GM13976 (cell line): ENCODE measurements around the gene RASA3.
A peak's percentile ranks its signal among the peaks of the same experiment; 100 is the strongest.
"Not testable (repeated sequence)": the region's sequence is repeated elsewhere in the genome, so short reads cannot be mapped to it uniquely, and the experiment has no call there.

Experiments used
- DNase-seq: peaks from one replicate; pipeline ENCODE4 v3.0.0; 2012; ENCODE audit warnings: low spot score
- in situ Hi-C: fragments of 300-500 bp; cut with MboI; formaldehyde crosslinking; loops from one replicate; pipeline ENCODE4 v1.12.0; 2022; ENCODE audit warnings: low sequenced_read_pairs, mixed read lengths, inconsistent platforms; ENCODE audit not compliant: unreplicated experiment
- TF ChIP-seq, protein P1 (sequence below): IDR thresholded peaks from 2 replicates; pipeline ENCODE4 v1.5.1; 2012; ENCODE audit warnings: borderline replicate concordance, mild to moderate bottlenecking; ENCODE audit not compliant: insufficient read depth; ENCODE audit errors: extremely low read depth, missing control alignments, control extremely low read depth

RASA3 gene

GRCh38 chr13:114151031-114151430, 18.6 kb upstream of the RASA3 start:
- DNase-seq: no peak
- in situ Hi-C loops: no loop called here
- TF ChIP-seq, protein P1, sequence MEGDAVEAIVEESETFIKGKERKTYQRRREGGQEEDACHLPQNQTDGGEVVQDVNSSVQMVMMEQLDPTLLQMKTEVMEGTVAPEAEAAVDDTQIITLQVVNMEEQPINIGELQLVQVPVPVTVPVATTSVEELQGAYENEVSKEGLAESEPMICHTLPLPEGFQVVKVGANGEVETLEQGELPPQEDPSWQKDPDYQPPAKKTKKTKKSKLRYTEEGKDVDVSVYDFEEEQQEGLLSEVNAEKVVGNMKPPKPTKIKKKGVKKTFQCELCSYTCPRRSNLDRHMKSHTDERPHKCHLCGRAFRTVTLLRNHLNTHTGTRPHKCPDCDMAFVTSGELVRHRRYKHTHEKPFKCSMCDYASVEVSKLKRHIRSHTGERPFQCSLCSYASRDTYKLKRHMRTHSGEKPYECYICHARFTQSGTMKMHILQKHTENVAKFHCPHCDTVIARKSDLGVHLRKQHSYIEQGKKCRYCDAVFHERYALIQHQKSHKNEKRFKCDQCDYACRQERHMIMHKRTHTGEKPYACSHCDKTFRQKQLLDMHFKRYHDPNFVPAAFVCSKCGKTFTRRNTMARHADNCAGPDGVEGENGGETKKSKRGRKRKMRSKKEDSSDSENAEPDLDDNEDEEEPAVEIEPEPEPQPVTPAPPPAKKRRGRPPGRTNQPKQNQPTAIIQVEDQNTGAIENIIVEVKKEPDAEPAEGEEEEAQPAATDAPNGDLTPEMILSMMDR: no peak

GRCh38 chr13:114149774-114150740, 17.6 kb upstream of the RASA3 start:
- TF ChIP-seq, protein P1: no peak
- DNase-seq: no peak
- in situ Hi-C loops: no loop called here

DNA sequence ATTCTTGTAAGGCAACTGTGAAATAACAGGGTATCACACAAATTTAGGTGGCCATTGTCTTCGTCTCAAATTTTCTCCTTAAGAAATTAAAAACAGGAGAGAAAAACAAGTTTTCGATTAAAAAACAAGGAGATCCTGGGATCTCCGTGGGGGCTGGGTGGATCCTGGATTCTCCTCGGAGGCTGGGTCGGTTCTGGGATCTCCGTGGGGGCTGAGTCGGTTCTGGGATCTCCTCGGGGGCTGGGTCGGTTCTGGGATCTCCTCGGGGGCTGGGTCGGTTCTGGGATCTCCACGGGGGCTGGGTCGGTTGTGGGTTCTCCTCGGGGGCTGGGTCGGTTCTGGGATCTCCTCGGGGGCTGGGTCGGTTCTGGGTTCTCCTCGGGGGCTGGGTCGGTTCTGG, 16.5 kb upstream of the RASA3 start:
- in situ Hi-C loops, DNase-seq: not testable (repeated sequence)

DNA sequence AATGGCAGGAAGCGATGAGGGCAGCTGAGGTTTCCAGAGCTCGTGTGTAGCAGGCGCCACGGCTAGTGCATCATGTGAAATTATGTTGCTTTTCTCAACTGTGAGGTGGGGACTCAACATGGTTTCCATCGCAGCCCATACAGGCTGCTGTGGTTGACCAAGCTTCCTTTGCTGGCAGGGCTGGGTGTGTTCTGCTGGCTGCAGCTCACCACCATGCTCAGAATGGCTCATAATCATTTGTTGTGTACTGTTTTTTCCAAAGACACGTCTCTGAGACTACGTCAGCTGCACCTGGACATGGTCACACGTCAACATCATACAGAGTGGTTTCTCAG, 16.1 kb upstream of the RASA3 start:
- in situ Hi-C loops: no loop called here
- DNase-seq: peak; percentile 80
- TF ChIP-seq, protein P1: no peak

DNA sequence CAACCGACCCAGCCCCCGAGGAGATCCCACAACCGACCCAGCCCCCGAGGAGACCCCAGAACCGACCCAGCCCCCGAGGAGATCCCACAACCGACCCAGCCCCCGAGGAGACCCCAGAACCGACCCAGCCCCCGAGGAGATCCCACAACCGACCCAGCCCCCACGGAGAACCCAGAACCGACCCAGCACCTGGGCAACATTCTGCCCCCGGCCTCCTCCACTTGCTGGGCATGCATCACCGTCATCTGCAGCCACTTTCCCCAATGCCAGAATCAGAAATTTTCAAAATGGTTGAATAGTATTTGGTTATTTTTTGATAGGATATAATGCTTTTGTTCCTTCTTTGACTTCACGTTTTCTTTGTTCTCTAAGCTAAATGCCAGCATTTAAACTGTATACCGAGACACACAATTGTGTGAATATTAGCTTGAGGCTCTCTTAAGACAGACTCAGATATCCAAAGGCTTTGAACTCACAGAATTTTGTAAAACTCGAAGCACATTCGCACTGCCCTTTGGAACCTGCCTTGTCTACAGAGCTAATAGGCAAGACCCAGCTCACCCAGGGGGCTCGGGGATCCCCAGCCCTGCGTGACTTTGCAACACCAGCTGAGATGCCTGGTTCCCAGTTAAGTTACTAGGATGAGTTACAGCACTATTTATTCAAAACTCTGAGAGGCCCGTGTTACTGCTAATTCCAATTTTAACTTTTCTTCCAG, 15.5 kb upstream of the RASA3 start:
- in situ Hi-C loops: no loop called here
- no peak for DNase-seq
- TF ChIP-seq, protein P1: no peak

GRCh38 chr13:114146629-114147028, 14.2 kb upstream of the RASA3 start:
- no peak for DNase-seq
- in situ Hi-C loops: no loop called here
- TF ChIP-seq, protein P1: peak; percentile 17

GRCh38 chr13:114146173-114146572, 13.8 kb upstream of the RASA3 start:
- in situ Hi-C loops: no loop called here
- no peak for DNase-seq
- TF ChIP-seq, protein P1: no peak
